Spleen (tissue), 11 donors: ENCODE measurements around the gene ACSM6. TPM values are rescaled to one million over a fixed set of nuclear protein-coding genes. Genes with fewer than 3 reads are reported as not detected.
A peak's percentile ranks its signal among the peaks of the same experiment; 100 is the strongest.

Source experiments
- DNase-seq: peaks from one replicate; pipeline ENCODE4 v3.0.0-alpha.2; 2020
- H3K27ac ChIP-seq, 8 donors: fragments of 200-600 bp; sonication (generic) in 7 of 8; 1 replicate in 4 of 8; 2 replicates in 4 of 8; pipeline versions ENCODE4 v1.5.0 to v1.8.0; 2016 to 2021; ENCODE audit warnings: inconsistent platforms in 4 of 8, mild to moderate bottlenecking in 4 of 8, moderate library complexity in 1 of 8
- H3K27me3 ChIP-seq, 7 donors: fragments of 200-600 bp; sonication (generic) in 6 of 7; replicated peaks in 1 of 7; 1 replicate in 4 of 7; 2 replicates in 3 of 7; pipeline versions ENCODE4 v1.5.0 to v1.8.0; 2016 to 2021; ENCODE audit warnings: inconsistent platforms in 3 of 7, mild to moderate bottlenecking in 1 of 7
- H3K36me3 ChIP-seq, 6 donors: fragments of 200-600 bp; sonication (generic) in 5 of 6; 1 replicate in 4 of 6; 2 replicates in 2 of 6; pipeline versions ENCODE4 v1.5.0 to v1.8.0; 2016 to 2021; ENCODE audit warnings: inconsistent platforms in 2 of 6
- H3K4me1 ChIP-seq, 6 donors: fragments of 200-600 bp; sonication (generic) in 5 of 6; 1 replicate in 3 of 6; 2 replicates in 3 of 6; pipeline versions ENCODE4 v1.5.0 to v1.8.0; 2016 to 2021; ENCODE audit warnings: inconsistent platforms in 3 of 6
- H3K4me3 ChIP-seq, 8 donors: fragments of 200-600 bp; sonication (generic) in 7 of 8; 1 replicate in 4 of 8; 2 replicates in 4 of 8; pipeline versions ENCODE4 v1.5.0 to v1.8.0; 2016 to 2021; ENCODE audit warnings: inconsistent platforms in 4 of 8, mild to moderate bottlenecking in 4 of 8, moderate library complexity in 2 of 8
- H3K9me3 ChIP-seq, 8 donors: fragments of 200-600 bp; sonication (generic) in 7 of 8; 1 replicate in 4 of 8; 2 replicates in 4 of 8; pipeline versions ENCODE4 v1.5.0 to v1.8.0; 2016 to 2021; ENCODE audit warnings: inconsistent platforms in 4 of 8
- CTCF ChIP-seq, 11 experiments: fragments of 200-600 bp in 7 of 11; fragments of 450-650 bp in 4 of 11; sonication (generic) in 4 of 11; IDR thresholded peaks in 8 of 11; conservative IDR thresholded peaks in 3 of 11; 1 replicate in 7 of 11; 2 replicates in 4 of 11; pipeline versions ENCODE4 v1.4.0 to v1.8.0; 2016 to 2021; ENCODE audit warnings: antibody characterized with exemption in 11 of 11, inconsistent platforms in 4 of 11, mild to moderate bottlenecking in 1 of 11
- POLR2A ChIP-seq, 3 donors: fragments of 450-650 bp; IDR thresholded peaks; one replicate each; pipeline ENCODE4 v1.5.1; 2017; ENCODE audit warnings: antibody characterized with exemption in 3 of 3, mild to moderate bottlenecking in 1 of 3
- POLR2AphosphoS5 ChIP-seq, 3 donors: sonication (generic); formaldehyde crosslinking; IDR thresholded peaks; one replicate each; pipeline ENCODE4 v1.5.1; 2017; ENCODE audit warnings: antibody characterized with exemption in 3 of 3
- WGBS, 5 donors: extraction: QIAGEN DNeasy Blood & Tissue Kit in 3 of 5; methylation state at CpG; one replicate each; pipeline versions ENCODE4 v1.1.5 to v1.1.7; 2013 to 2018; 5-methylcytosine and 5-hydroxymethylcytosine counted together
- intact Hi-C: fragments of 100-400 bp; cut with DNase I; formaldehyde crosslinking; loops from one replicate; pipeline ENCODE4 v1.15.0; 2023; ENCODE audit warnings: low total_unique reads
- polyA plus RNA-seq, 3 donors: library from polyadenylated mRNA; stranded (reverse); fragments of 200-250 nt; gene quantifications; one replicate each; pipeline ENCODE4 v1.2.1, GENCODE V29; 2013
- total RNA-seq, 7 donors: library from RNA; depleted of rRNA in 3 of 7; stranded (reverse); fragments of >200 nt in 3 of 7; fragmentation: NEBNext Ultra II Directional in 4 of 7; extraction: Animal tissue kit (Norgen Biotek cat#: 25700) in 4 of 7; gene quantifications; one replicate each; pipeline versions ENCODE4 v1.1.0 to v1.2.1, GENCODE V29; 2016 to 2021
- donor health status: healthy with polysubstance abuse.
- donor health status: DM: no; HTN: no; CAD: no; lungs with moderate emphysema.
- donor health status: DM: no; HTN: no; CAD: no.
- donor health status: Bipolar disorder and iron deficiency.
- donor health status: healthy.
- donor health status: DM: no; HTN: no; CAD: no.
- donor health status: DM: yes; HTN: yes; CAD: no.

ACSM6 gene
- total and polyA plus RNA-seq, 10 donors, result not detected

DNA sequence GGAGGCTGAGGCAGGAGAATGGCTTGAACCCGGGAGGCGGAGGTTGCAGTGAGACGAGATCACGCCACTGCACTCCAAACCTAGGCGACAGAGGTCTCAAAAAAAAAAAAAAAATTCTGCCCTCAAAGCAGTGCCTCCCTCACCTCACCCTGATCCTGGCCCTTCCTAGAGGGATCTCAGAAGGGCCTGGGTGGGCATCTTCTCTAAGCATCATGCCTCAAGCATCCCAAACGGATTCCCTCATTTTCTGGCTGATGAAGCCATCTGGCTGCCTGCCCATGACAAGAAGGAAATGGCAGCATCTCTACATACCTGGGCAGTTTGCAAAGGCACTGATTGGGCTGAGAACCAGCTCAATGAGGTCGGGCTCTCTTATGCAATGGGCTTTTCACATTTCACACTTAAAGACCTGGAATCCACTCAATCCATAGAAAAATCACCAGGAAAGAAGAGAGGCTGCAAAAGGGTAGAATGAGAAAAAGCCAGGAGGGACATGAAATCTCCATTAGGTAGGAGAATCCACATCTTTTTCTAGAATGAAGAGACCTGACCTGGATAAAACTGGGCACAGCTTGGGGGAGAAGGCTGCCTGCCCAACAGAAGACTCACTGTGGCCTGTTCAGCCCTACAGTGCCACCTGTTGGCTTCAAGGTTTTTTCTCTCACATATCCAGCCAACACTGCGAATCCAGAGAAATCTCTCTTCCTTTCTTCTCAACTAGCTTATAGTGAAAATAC is 48.7 kb downstream of the ACSM6 start:
- DNase-seq, result peak; percentile 18
- Histone ChIP-seq H3K4me3 (no peak overlapping the region), H3K27ac (no peak overlapping the region), H3K4me1 (peaks cover 6 to 24% (median 14%) of the 10 kb centered on the region in 6 donors), H3K9me3 (no peaks in the 10 kb centered on the region), H3K27me3 (no peaks in the 10 kb centered on the region), H3K36me3 (peaks cover 0 to 99% (median 72%) of the 10 kb centered on the region in 6 donors)
- intact Hi-C loops, result no loop called here
- TF ChIP-seq CTCF (IDR thresholded peaks at IDR 0.05 in 8 of 11, conservative IDR thresholded peaks at IDR 0.05 in 3 of 11) (peak in 6 of 11 experiments; percentile 13 to 37 (median 26)), POLR2A (IDR thresholded peaks at IDR 0.05) (no peak)
- WGBS, 5 donors, result 63 to 89% (median 83%) methylated on average over 5 to 8 of the region's 8 CpGs

- peak; percentile 10 for DNase-seq
- H3K27me3 ChIP-seq, result no peaks in the 10 kb centered on the region
- intact Hi-C loops, result no loop called here
- peaks cover 0 to 99% (median 69%) of the 10 kb centered on the region in 6 donors for H3K36me3 ChIP-seq
- no peak for TF ChIP-seq POLR2A (IDR thresholded peaks at IDR 0.05)
- peak in 1 of 11 experiments; percentile 0 for TF ChIP-seq CTCF (IDR thresholded peaks at IDR 0.05 in 8 of 11, conservative IDR thresholded peaks at IDR 0.05 in 3 of 11)
- 62 to 73% (median 71%) methylated on average over 3 of the region's 3 CpGs for WGBS, 5 donors
- H3K27ac ChIP-seq, result no peak overlapping the region
- peaks cover 6 to 29% (median 18%) of the 10 kb centered on the region in 6 donors for H3K4me1 ChIP-seq
- no peak overlapping the region for H3K4me3 ChIP-seq
- no peaks in the 10 kb centered on the region for H3K9me3 ChIP-seq
These were observed 49.2 kb downstream of the ACSM6 start for GRCh38 chr10:95243318-95243617.

GRCh38 chr10:95244152-95244551 is 50.1 kb downstream of the ACSM6 start:
- H3K36me3 ChIP-seq, result peaks cover 0 to 99% (median 64%) of the 10 kb centered on the region in 6 donors
- intact Hi-C loops, result loop anchor here (2.0 kb wide), 1 partner anchor 121 kb away; no protein-coding TSS in a partner anchor

More at GRCh38 chr10:95244152-95244551, 50.1 kb downstream of the ACSM6 start:
- Histone ChIP-seq H3K27me3 (no peaks in the 10 kb centered on the region), H3K27ac (no peak overlapping the region), H3K4me1 (peaks cover 6 to 36% (median 23%) of the 10 kb centered on the region in 6 donors), H3K4me3 (no peak overlapping the region), H3K9me3 (no peaks in the 10 kb centered on the region)
- TF ChIP-seq CTCF (IDR thresholded peaks at IDR 0.05 in 8 of 11, conservative IDR thresholded peaks at IDR 0.05 in 3 of 11) (no peak), POLR2AphosphoS5 (IDR thresholded peaks at IDR 0.05) (no peak), POLR2A (IDR thresholded peaks at IDR 0.05) (no peak)
- 76 to 87% (median 82%) methylated on average over 2 of the region's 2 CpGs for WGBS, 5 donors
- DNase-seq, result no peak
